NT2/D1 (cell line): ENCODE measurements around the gene PALLD.

ENCODE experiments used
- DNase-seq: peaks from one replicate; pipeline ENCODE4 v3.0.0-alpha.2; 2011; ENCODE audit warnings: low read depth, low spot score
- H3K27me3 ChIP-seq: 2 replicates; pipeline ENCODE4 v1.6.0; 2011; ENCODE audit warnings: mild to moderate bottlenecking; ENCODE audit not compliant: insufficient read length, insufficient read depth
- H3K36me3 ChIP-seq: 2 replicates; pipeline ENCODE4 v1.6.1; 2011; ENCODE audit warnings: mild to moderate bottlenecking, low read length, mixed read lengths; ENCODE audit not compliant: insufficient read depth, insufficient read length
- H3K4me1 ChIP-seq: 2 replicates; pipeline ENCODE4 v1.5.1; 2011; ENCODE audit not compliant: insufficient read depth, insufficient read length
- H3K4me3 ChIP-seq: 2 replicates; pipeline ENCODE4 v1.5.1; 2011; ENCODE audit warnings: low read depth; ENCODE audit not compliant: insufficient read length
- H3K9ac ChIP-seq: 2 replicates; pipeline ENCODE4 v1.6.0; 2011; ENCODE audit warnings: low read depth; ENCODE audit not compliant: insufficient read length
- H3K9me3 ChIP-seq: 2 replicates; pipeline ENCODE4 v1.5.1; 2011; ENCODE audit warnings: mild to moderate bottlenecking, low read length; ENCODE audit not compliant: insufficient read depth
- SUZ12 ChIP-seq: IDR thresholded peaks from 2 replicates; pipeline ENCODE4 v1.6.1; 2011; ENCODE audit not compliant: insufficient read length, insufficient read depth; ENCODE audit errors: extremely low read depth
- YY1 ChIP-seq: IDR thresholded peaks from 2 replicates; pipeline ENCODE4 v1.6.1; 2011; ENCODE audit not compliant: insufficient read length, insufficient read depth
- ZNF274 ChIP-seq: IDR thresholded peaks from 2 replicates; pipeline ENCODE4 v1.6.1; 2011; ENCODE audit warnings: mild to moderate bottlenecking, low read depth, low read length

PALLD gene

GRCh38 chr4:168735735-168736134 is 238.9 kb downstream of the PALLD start:
- no peak for DNase-seq
- Histone ChIP-seq H3K4me3 (no peak overlapping the region), H3K4me1 (no peaks in the 10 kb centered on the region), H3K9me3 (no peaks in the 10 kb centered on the region), H3K27me3 (no peaks in the 10 kb centered on the region), H3K9ac (no peak overlapping the region), H3K36me3 (no peaks in the 10 kb centered on the region)
- TF ChIP-seq YY1 (no peak), ZNF274 (no peak), SUZ12 (no peak)

GRCh38 chr4:168736860-168737805 is 240.3 kb downstream of the PALLD start:
- no peak overlapping the region for H3K4me3 ChIP-seq
- no peaks in the 10 kb centered on the region for H3K36me3 ChIP-seq
- H3K9ac ChIP-seq = no peak overlapping the region
- no peak for TF ChIP-seq SUZ12
- no peak for DNase-seq
- H3K27me3 ChIP-seq = no peaks in the 10 kb centered on the region
- no peaks in the 10 kb centered on the region for H3K4me1 ChIP-seq
- H3K9me3 ChIP-seq = no peaks in the 10 kb centered on the region

GRCh38 chr4:168737806-168738172 is 240.9 kb downstream of the PALLD start:
- Histone ChIP-seq H3K4me3 (no peak overlapping the region), H3K27me3 (no peaks in the 10 kb centered on the region), H3K9me3 (no peaks in the 10 kb centered on the region), H3K9ac (no peak overlapping the region), H3K4me1 (no peaks in the 10 kb centered on the region), H3K36me3 (no peaks in the 10 kb centered on the region)
- TF ChIP-seq ZNF274 = no peak
- TF ChIP-seq SUZ12 = no peak
- TF ChIP-seq YY1 = no peak
- DNase-seq = no peak

- no peaks in the 10 kb centered on the region for H3K9me3 ChIP-seq
- TF ChIP-seq ZNF274 (no peak), YY1 (no peak), SUZ12 (no peak)
Measured at GRCh38 chr4:168739886-168740285, 243.0 kb downstream of the PALLD start.

GRCh38 chr4:168740691-168741090 is 243.8 kb downstream of the PALLD start:
- Histone ChIP-seq H3K9ac (no peak overlapping the region), H3K4me3 (no peak overlapping the region), H3K36me3 (no peaks in the 10 kb centered on the region), H3K27me3 (no peaks in the 10 kb centered on the region), H3K9me3 (no peaks in the 10 kb centered on the region), H3K4me1 (no peaks in the 10 kb centered on the region)
- TF ChIP-seq YY1 (no peak), SUZ12 (no peak), ZNF274 (no peak)
- no peak for DNase-seq

More at GRCh38 chr4:168739886-168740285, 243.0 kb downstream of the PALLD start:
- no peaks in the 10 kb centered on the region for H3K4me1 ChIP-seq
- H3K9ac ChIP-seq = no peak overlapping the region
- DNase-seq = no peak
- no peaks in the 10 kb centered on the region for H3K27me3 ChIP-seq
- no peaks in the 10 kb centered on the region for H3K36me3 ChIP-seq
- no peak overlapping the region for H3K4me3 ChIP-seq

- DNase-seq = no peak
- Histone ChIP-seq H3K9me3 (no peaks in the 10 kb centered on the region), H3K9ac (no peak overlapping the region), H3K36me3 (no peaks in the 10 kb centered on the region), H3K27me3 (no peaks in the 10 kb centered on the region), H3K4me1 (no peaks in the 10 kb centered on the region), H3K4me3 (no peak overlapping the region)
- TF ChIP-seq ZNF274 (no peak), SUZ12 (no peak), YY1 (no peak)
Measured at GRCh38 chr4:168741281-168742173, 244.7 kb downstream of the PALLD start.

- H3K9me3 ChIP-seq = no peaks in the 10 kb centered on the region
- H3K36me3 ChIP-seq = no peaks in the 10 kb centered on the region
- H3K4me3 ChIP-seq = no peak overlapping the region
- H3K27me3 ChIP-seq = no peaks in the 10 kb centered on the region
- TF ChIP-seq YY1 = no peak
- no peak for TF ChIP-seq ZNF274
- no peak for TF ChIP-seq SUZ12
- H3K4me1 ChIP-seq = no peaks in the 10 kb centered on the region
- no peak for DNase-seq
- no peak overlapping the region for H3K9ac ChIP-seq
Measured at GRCh38 chr4:168743131-168743530, 246.3 kb downstream of the PALLD start.
